ENCODE data around the gene TRPC1.
"Not testable (repeated sequence)": the region's sequence is repeated elsewhere in the genome, so short reads cannot be mapped to it uniquely, and the experiment has no call there.

TRPC1 gene

GRCh38 chr3:142716102-142716501 lies 7.7 kb upstream of the TRPC1 start:
- Histone ChIP-seq H3K4me2 (ENCODE audit: low read length) (no peak overlapping the region), H3K9ac (ENCODE audit: low read depth, low read length) (no peak overlapping the region), H3K4me3 (ENCODE audit: low read length) (no peak overlapping the region), H3K27me3 (ENCODE audit: control insufficient read depth, insufficient read depth, low read length) (no peaks in the 10 kb centered on the region), H3K36me3 (ENCODE audit: insufficient read depth, low read length) (no peaks in the 10 kb centered on the region), H3K4me1 (ENCODE audit: control insufficient read depth, insufficient read depth, low read length) (no peaks in the 10 kb centered on the region), H3K9me3 (replicated peaks; ENCODE audit: low read length) (no peaks in the 10 kb centered on the region)

- peak overlapping the region; percentile 99 for H3K9ac ChIP-seq (ENCODE audit: low read depth, low read length)
- H3K4me3 ChIP-seq (ENCODE audit: low read length), result peak overlapping the region; percentile 100
- H3K27me3 ChIP-seq (ENCODE audit: control insufficient read depth, insufficient read depth, low read length), result no peaks in the 10 kb centered on the region
- peak overlapping the region; percentile 93 for H3K4me2 ChIP-seq (ENCODE audit: low read length)
- H3K36me3 ChIP-seq (ENCODE audit: insufficient read depth, low read length), result no peaks in the 10 kb centered on the region
- H3K4me1 ChIP-seq (ENCODE audit: control insufficient read depth, insufficient read depth, low read length), result peaks cover 12% of the 10 kb centered on the region
- H3K9me3 ChIP-seq (replicated peaks; ENCODE audit: low read length), result no peaks in the 10 kb centered on the region
Measured at GRCh38 chr3:142723665-142723967, 218 bp upstream of the TRPC1 start.

- Histone ChIP-seq H3K27me3 (ENCODE audit: control insufficient read depth, insufficient read depth, low read length) (no peaks in the 10 kb centered on the region), H3K9me3 (replicated peaks; ENCODE audit: low read length) (no peaks in the 10 kb centered on the region), H3K9ac (ENCODE audit: low read depth, low read length) (peak overlapping the region; percentile 99), H3K4me3 (ENCODE audit: low read length) (peak overlapping the region; percentile 100), H3K4me2 (ENCODE audit: low read length) (peak overlapping the region; percentile 93), H3K36me3 (ENCODE audit: insufficient read depth, low read length) (peaks cover 5% of the 10 kb centered on the region), H3K4me1 (ENCODE audit: control insufficient read depth, insufficient read depth, low read length) (peaks cover 12% of the 10 kb centered on the region)
Measured at GRCh38 chr3:142724682-142725356, 985 bp downstream of the TRPC1 start.

- Histone ChIP-seq H3K9ac (ENCODE audit: low read depth, low read length) (peak overlapping the region; percentile 99), H3K36me3 (ENCODE audit: insufficient read depth, low read length) (peaks cover 5% of the 10 kb centered on the region), H3K4me3 (ENCODE audit: low read length) (peak overlapping the region; percentile 100), H3K4me2 (ENCODE audit: low read length) (peak overlapping the region; percentile 93), H3K27me3 (ENCODE audit: control insufficient read depth, insufficient read depth, low read length) (no peaks in the 10 kb centered on the region), H3K9me3 (replicated peaks; ENCODE audit: low read length) (no peaks in the 10 kb centered on the region), H3K4me1 (ENCODE audit: control insufficient read depth, insufficient read depth, low read length) (peaks cover 12% of the 10 kb centered on the region)
Measured at GRCh38 chr3:142725357-142725739, 1.5 kb downstream of the TRPC1 start.

- no peak overlapping the region for H3K4me3 ChIP-seq (ENCODE audit: low read length)
- H3K9ac ChIP-seq (ENCODE audit: low read depth, low read length), result no peak overlapping the region
- no peaks in the 10 kb centered on the region for H3K27me3 ChIP-seq (ENCODE audit: control insufficient read depth, insufficient read depth, low read length)
- H3K4me2 ChIP-seq (ENCODE audit: low read length), result peak overlapping the region; percentile 93
- H3K36me3 ChIP-seq (ENCODE audit: insufficient read depth, low read length), result peaks cover 5% of the 10 kb centered on the region
- H3K4me1 ChIP-seq (ENCODE audit: control insufficient read depth, insufficient read depth, low read length), result peaks cover 12% of the 10 kb centered on the region
- no peaks in the 10 kb centered on the region for H3K9me3 ChIP-seq (replicated peaks; ENCODE audit: low read length)
Measured at GRCh38 chr3:142726017-142726416, 2.2 kb downstream of the TRPC1 start.

GRCh38 chr3:142732066-142732465 lies 8.2 kb downstream of the TRPC1 start:
- H3K9ac ChIP-seq (ENCODE audit: low read depth, low read length), result no peak overlapping the region
- no peak overlapping the region for H3K4me3 ChIP-seq (ENCODE audit: low read length)
- no peaks in the 10 kb centered on the region for H3K9me3 ChIP-seq (replicated peaks; ENCODE audit: low read length)
- H3K36me3 ChIP-seq (ENCODE audit: insufficient read depth, low read length), result peaks cover 5% of the 10 kb centered on the region
- no peaks in the 10 kb centered on the region for H3K4me1 ChIP-seq (ENCODE audit: control insufficient read depth, insufficient read depth, low read length)
- H3K4me2 ChIP-seq (ENCODE audit: low read length), result no peak overlapping the region
- H3K27me3 ChIP-seq (ENCODE audit: control insufficient read depth, insufficient read depth, low read length), result no peaks in the 10 kb centered on the region

- no peaks in the 10 kb centered on the region for H3K36me3 ChIP-seq (ENCODE audit: insufficient read depth, low read length)
- H3K4me2 ChIP-seq (ENCODE audit: low read length), result no peak overlapping the region
- H3K4me1 ChIP-seq (ENCODE audit: control insufficient read depth, insufficient read depth, low read length), result no peaks in the 10 kb centered on the region
- H3K4me3 ChIP-seq (ENCODE audit: low read length), result no peak overlapping the region
- H3K27me3 ChIP-seq (ENCODE audit: control insufficient read depth, insufficient read depth, low read length), result no peaks in the 10 kb centered on the region
- H3K9ac ChIP-seq (ENCODE audit: low read depth, low read length), result no peak overlapping the region
- no peaks in the 10 kb centered on the region for H3K9me3 ChIP-seq (replicated peaks; ENCODE audit: low read length)
Measured at GRCh38 chr3:142734834-142735233, 11.0 kb downstream of the TRPC1 start.

- Histone ChIP-seq H3K9ac (ENCODE audit: low read depth, low read length) (no peak overlapping the region), H3K4me1 (ENCODE audit: control insufficient read depth, insufficient read depth, low read length) (no peaks in the 10 kb centered on the region), H3K36me3 (ENCODE audit: insufficient read depth, low read length) (no peaks in the 10 kb centered on the region), H3K4me3 (ENCODE audit: low read length) (no peak overlapping the region), H3K27me3 (ENCODE audit: control insufficient read depth, insufficient read depth, low read length) (no peaks in the 10 kb centered on the region), H3K9me3 (replicated peaks; ENCODE audit: low read length) (no peaks in the 10 kb centered on the region), H3K4me2 (ENCODE audit: low read length) (no peak overlapping the region)
Measured at GRCh38 chr3:142735462-142735861, 11.6 kb downstream of the TRPC1 start.

GRCh38 chr3:142738396-142738795 lies 14.6 kb downstream of the TRPC1 start:
- Histone ChIP-seq H3K4me3 (ENCODE audit: low read length) (no peak overlapping the region), H3K9me3 (replicated peaks; ENCODE audit: low read length) (no peaks in the 10 kb centered on the region), H3K27me3 (ENCODE audit: control insufficient read depth, insufficient read depth, low read length) (no peaks in the 10 kb centered on the region), H3K36me3 (ENCODE audit: insufficient read depth, low read length) (no peaks in the 10 kb centered on the region), H3K4me2 (ENCODE audit: low read length) (no peak overlapping the region), H3K9ac (ENCODE audit: low read depth, low read length) (no peak overlapping the region), H3K4me1 (ENCODE audit: control insufficient read depth, insufficient read depth, low read length) (no peaks in the 10 kb centered on the region)

GRCh38 chr3:142746646-142747045 lies 22.8 kb downstream of the TRPC1 start:
- no peak overlapping the region for H3K4me2 ChIP-seq (ENCODE audit: low read length)
- peaks cover 9% of the 10 kb centered on the region for H3K36me3 ChIP-seq (ENCODE audit: insufficient read depth, low read length)
- no peaks in the 10 kb centered on the region for H3K9me3 ChIP-seq (replicated peaks; ENCODE audit: low read length)
- no peaks in the 10 kb centered on the region for H3K27me3 ChIP-seq (ENCODE audit: control insufficient read depth, insufficient read depth, low read length)
- no peaks in the 10 kb centered on the region for H3K4me1 ChIP-seq (ENCODE audit: control insufficient read depth, insufficient read depth, low read length)
- H3K9ac ChIP-seq (ENCODE audit: low read depth, low read length), result no peak overlapping the region
- no peak overlapping the region for H3K4me3 ChIP-seq (ENCODE audit: low read length)

GRCh38 chr3:142750531-142750930 lies 26.7 kb downstream of the TRPC1 start:
- not testable (repeated sequence) for H3K36me3 ChIP-seq (ENCODE audit: insufficient read depth, low read length); H3K27me3 ChIP-seq (ENCODE audit: control insufficient read depth, insufficient read depth, low read length); H3K4me2 ChIP-seq (ENCODE audit: low read length); H3K4me3 ChIP-seq (ENCODE audit: low read length); H3K9me3 ChIP-seq (replicated peaks; ENCODE audit: low read length); H3K4me1 ChIP-seq (ENCODE audit: control insufficient read depth, insufficient read depth, low read length); H3K9ac ChIP-seq (ENCODE audit: low read depth, low read length)

GRCh38 chr3:142752605-142753004 lies 28.8 kb downstream of the TRPC1 start:
- H3K4me2 ChIP-seq (ENCODE audit: low read length); H3K4me1 ChIP-seq (ENCODE audit: control insufficient read depth, insufficient read depth, low read length); H3K9me3 ChIP-seq (replicated peaks; ENCODE audit: low read length); H3K36me3 ChIP-seq (ENCODE audit: insufficient read depth, low read length); H3K27me3 ChIP-seq (ENCODE audit: control insufficient read depth, insufficient read depth, low read length); H3K9ac ChIP-seq (ENCODE audit: low read depth, low read length); H3K4me3 ChIP-seq (ENCODE audit: low read length): not testable (repeated sequence)

Data from skeletal muscle satellite cell (primary cell).